Pancreas (tissue), 10 donors: ENCODE measurements around the gene TEF. TPM values are rescaled to one million over a fixed set of nuclear protein-coding genes. Genes with fewer than 3 reads are reported as not detected.

Experiments used
- ATAC-seq, 4 donors: fragments of 200-7000 bp; cut with Tn5 transposase; one replicate each; pipeline versions ENCODE4 v1.8.0 to v1.9.1; 2020; ENCODE audit warnings: mild to moderate bottlenecking in 4 of 4, moderate library complexity in 4 of 4
- DNase-seq, 6 donors: peaks; one replicate each; pipeline ENCODE4 v3.0.0-alpha.2; 2020
- FAIRE-seq: peaks from 2 replicates; lab custom pipeline; 2012; peaks lifted over from hg19 to GRCh38; lab: Jason Lieb, UNC
- H3K27ac ChIP-seq, 4 donors: fragments of 200-600 bp; sonication (generic); 1 replicate in 3 of 4; 2 replicates in 1 of 4; pipeline versions ENCODE4 v1.5.0 to v1.8.0; 2020
- H3K27me3 ChIP-seq, 4 donors: fragments of 200-600 bp; one replicate each; pipeline ENCODE4 v1.8.0; 2021
- H3K36me3 ChIP-seq, 3 donors: fragments of 200-600 bp; sonication (generic) in 1 of 3; one replicate each; pipeline versions ENCODE4 v1.5.0 to v1.8.0; 2020 to 2021
- H3K4me1 ChIP-seq, 3 donors: fragments of 200-600 bp; one replicate each; pipeline ENCODE4 v1.8.0; 2021
- H3K4me3 ChIP-seq, 4 donors: fragments of 200-600 bp; sonication (generic) in 2 of 4; one replicate each; pipeline versions ENCODE4 v1.5.0 to v1.8.0; 2020 to 2021
- H3K9me3 ChIP-seq, 4 donors: fragments of 200-600 bp; one replicate each; pipeline ENCODE4 v1.8.0; 2021
- WGBS, 2 donors: extraction: QIAGEN DNeasy Blood & Tissue Kit; methylation state at CpG; one replicate each; pipeline ENCODE4 v1.1.7; 2013; 5-methylcytosine and 5-hydroxymethylcytosine counted together
- intact Hi-C, 3 donors: fragments of 100-400 bp; cut with DNase I; formaldehyde crosslinking; loops; one replicate each; pipeline versions ENCODE4 v1.11.1 to v1.14.2; 2022
- polyA plus RNA-seq, 2 donors: library from polyadenylated mRNA; stranded (reverse); fragments of 200-250 nt; gene quantifications; one replicate each; pipeline ENCODE4 v1.2.3, GENCODE V29; 2013
- total RNA-seq, 6 donors: library from RNA; stranded (reverse); fragmentation: NEBNext Ultra II Directional in 4 of 6; extraction: Animal tissue kit (Norgen Biotek cat#: 25700) in 4 of 6; gene quantifications; one replicate each; pipeline versions ENCODE4 v1.2.1 to v1.2.4, GENCODE V29; 2021 to 2023
- TF ChIP-seq, protein P1 (sequence below), 4 donors: fragments of 200-600 bp; sonication (generic) in 3 of 4; IDR thresholded peaks; one replicate each; pipeline versions ENCODE4 v1.5.0 to v1.8.0; 2021; ENCODE audit warnings: antibody characterized with exemption in 4 of 4
- donor health status: healthy with polysubstance abuse.
- donor health status: DM: no; HTN: no; CAD: no; lungs with moderate emphysema.
- donor health status: DM: no; HTN: no; CAD: no.
- donor health status: control.
- donor health status: control.
- donor health status: Bipolar disorder and iron deficiency.
- donor health status: DM: yes; HTN: yes; CAD: no.
- donor health status: DM: no; HTN: no; CAD: no.
- donor health status: DM: no; HTN: no; CAD: no.
- donor health status: DM: yes; HTN: yes; CAD: no.

The TEF gene
- total and polyA plus RNA-seq, 8 donors, result 8.3 to 19.6 (median 17.6) TPM

DNA sequence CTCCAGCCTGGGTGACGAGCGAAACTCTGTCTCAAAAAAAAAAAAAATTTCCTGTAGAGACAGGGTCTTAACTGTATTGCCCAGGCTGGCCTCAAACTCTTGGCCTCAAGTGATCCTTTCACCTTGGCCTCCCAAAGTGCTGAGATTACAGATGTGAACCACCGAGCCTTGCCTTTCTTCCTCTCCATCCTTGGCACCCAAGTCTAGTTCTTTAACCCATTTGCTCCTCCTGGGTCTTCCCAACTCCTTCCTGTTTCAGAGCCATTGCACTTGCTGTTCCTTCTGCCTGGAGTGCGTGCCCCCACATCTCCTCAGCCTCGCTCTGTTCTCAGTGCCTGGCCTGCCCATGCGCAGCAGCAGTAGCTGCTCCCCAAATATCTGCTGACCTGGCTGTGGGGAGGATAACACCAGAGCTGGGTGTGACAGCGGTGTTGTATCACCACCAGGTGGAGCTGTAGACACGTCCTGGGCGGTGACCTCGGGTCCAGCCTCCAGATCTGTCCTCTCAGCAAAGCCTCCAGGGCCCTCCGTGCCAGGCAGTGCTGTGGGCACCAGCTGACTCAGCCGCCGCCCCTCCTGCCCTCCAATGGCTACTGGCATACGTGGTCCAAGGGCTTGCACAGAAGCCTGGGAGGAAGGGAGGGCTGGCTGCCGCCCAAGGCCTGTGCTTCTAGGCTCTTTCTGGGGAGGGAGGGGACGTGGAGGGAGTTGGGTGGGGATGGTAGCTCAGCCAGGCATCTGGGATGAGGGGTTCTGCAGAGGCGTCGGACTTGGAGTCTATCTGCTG is 22.0 kb downstream of the TEF start:
- peaks cover 0 to 13% (median 5%) of the 10 kb centered on the region in 3 donors for H3K4me1 ChIP-seq
- no peak for FAIRE-seq
- intact Hi-C loops, result loop anchor here (2.0 to 10.0 kb wide), 4 partner anchors 113 to 194 kb away; no protein-coding TSS in a partner anchor

DNA sequence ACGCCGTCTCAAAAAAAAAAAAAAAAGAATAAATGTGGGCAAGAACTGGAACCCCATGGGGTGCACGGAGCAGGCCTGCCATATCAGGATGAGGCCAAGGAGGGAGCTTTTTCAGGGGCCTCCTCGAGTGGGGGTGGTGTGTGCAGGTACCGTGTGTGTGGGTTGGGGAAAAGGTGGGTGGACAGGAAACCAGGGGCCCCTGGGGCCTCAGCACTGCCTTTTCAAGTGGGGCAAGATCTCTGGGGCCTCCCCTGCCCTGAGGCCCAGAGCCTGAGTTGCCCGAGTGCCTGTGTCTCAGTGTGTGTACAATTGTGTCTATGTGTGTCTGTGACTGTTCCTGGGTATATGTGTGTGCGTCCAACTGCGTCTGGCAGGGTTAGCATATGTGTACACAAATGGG is 23.8 kb downstream of the TEF start:
- 85 to 87% methylated on average over 8 of the region's 8 CpGs for WGBS, 2 donors
- no peaks in the 10 kb centered on the region for H3K36me3 ChIP-seq
- TF ChIP-seq, protein P1, sequence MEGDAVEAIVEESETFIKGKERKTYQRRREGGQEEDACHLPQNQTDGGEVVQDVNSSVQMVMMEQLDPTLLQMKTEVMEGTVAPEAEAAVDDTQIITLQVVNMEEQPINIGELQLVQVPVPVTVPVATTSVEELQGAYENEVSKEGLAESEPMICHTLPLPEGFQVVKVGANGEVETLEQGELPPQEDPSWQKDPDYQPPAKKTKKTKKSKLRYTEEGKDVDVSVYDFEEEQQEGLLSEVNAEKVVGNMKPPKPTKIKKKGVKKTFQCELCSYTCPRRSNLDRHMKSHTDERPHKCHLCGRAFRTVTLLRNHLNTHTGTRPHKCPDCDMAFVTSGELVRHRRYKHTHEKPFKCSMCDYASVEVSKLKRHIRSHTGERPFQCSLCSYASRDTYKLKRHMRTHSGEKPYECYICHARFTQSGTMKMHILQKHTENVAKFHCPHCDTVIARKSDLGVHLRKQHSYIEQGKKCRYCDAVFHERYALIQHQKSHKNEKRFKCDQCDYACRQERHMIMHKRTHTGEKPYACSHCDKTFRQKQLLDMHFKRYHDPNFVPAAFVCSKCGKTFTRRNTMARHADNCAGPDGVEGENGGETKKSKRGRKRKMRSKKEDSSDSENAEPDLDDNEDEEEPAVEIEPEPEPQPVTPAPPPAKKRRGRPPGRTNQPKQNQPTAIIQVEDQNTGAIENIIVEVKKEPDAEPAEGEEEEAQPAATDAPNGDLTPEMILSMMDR (IDR thresholded peaks at IDR 0.05), result no peak
- H3K4me3 ChIP-seq, result no peak overlapping the region
- intact Hi-C loops, result loop anchor here in 2 of 3 donors (5.0 to 10.0 kb wide), 2 partner anchors 42 to 119 kb away; partner anchors contain the start of gene TOB2 (in 1 of the 2)
- DNase-seq (peak in 1 of 6 donors; percentile 36), ATAC-seq (no peak), FAIRE-seq (no peak)
- H3K27me3 ChIP-seq, result no peaks in the 10 kb centered on the region
- H3K27ac ChIP-seq, result no peak overlapping the region
- no peaks in the 10 kb centered on the region for H3K9me3 ChIP-seq
- peaks cover 6 to 17% (median 13%) of the 10 kb centered on the region in 3 donors for H3K4me1 ChIP-seq

More for the DNA sequence above, 22.0 kb downstream of the TEF start:
- H3K36me3 ChIP-seq, result peaks cover 0 to 1% (median under 1%) of the 10 kb centered on the region in 3 donors
- H3K27ac ChIP-seq, result no peak overlapping the region
- H3K4me3 ChIP-seq, result no peak overlapping the region
- H3K27me3 ChIP-seq, result no peaks in the 10 kb centered on the region
- WGBS, 2 donors, result 12 to 13% methylated on average over 18 of the region's 18 CpGs
- ATAC-seq (peak; percentile 82 to 94 (median 92)), DNase-seq (peak; percentile 85 to 98 (median 90))
- TF ChIP-seq, protein P1 (IDR thresholded peaks at IDR 0.05), result peak; percentile 88 to 96 (median 90)
- no peaks in the 10 kb centered on the region for H3K9me3 ChIP-seq

DNA sequence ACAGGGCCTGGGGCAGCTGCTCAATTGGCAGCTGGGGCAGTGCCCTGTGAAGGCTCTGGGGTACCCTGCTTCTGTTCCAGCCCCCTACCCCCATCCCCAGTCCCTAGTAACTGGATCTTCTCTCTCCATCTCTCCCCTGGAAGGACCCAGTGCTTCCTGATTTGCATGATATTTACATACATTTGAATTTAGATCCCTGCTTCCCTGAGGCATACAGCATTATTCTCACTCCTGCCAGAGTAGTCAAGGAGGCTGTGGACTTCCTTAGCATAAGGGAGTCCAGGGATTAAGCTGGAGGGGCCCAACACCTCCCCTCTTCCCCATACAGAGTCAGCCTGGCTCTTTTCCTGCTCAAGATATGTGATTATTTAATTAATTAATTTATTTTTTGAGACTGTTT is 24.7 kb downstream of the TEF start:
- FAIRE-seq, result no peak
- intact Hi-C loops, result loop anchor here in 2 of 3 donors (5.0 to 10.0 kb wide), 2 partner anchors 41 to 118 kb away; partner anchors contain the start of gene TOB2 (in 1 of the 2)
- ATAC-seq, result no peak

DNA sequence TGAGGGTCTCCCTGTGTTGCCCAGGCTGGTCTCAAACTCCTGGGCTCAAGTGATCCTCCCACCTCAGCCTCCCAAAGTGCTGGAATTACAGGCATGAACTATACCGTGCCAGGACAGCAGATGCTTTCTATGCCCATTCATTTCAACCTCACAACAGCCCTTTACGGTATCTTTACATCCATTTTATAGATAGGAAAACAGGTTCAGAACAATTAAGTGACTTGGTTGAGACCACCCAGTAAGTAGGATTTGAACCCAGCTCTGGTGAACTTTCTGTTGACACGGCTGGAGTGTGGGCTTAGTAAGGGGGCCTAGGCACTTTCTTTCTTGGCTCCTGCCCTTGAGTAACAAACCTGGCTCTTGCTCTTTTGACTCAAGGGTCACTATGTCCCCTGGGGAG is 25.7 kb downstream of the TEF start:
- no peaks in the 10 kb centered on the region for H3K9me3 ChIP-seq
- H3K27ac ChIP-seq, result no peak overlapping the region
- no peaks in the 10 kb centered on the region for H3K36me3 ChIP-seq
- DNase-seq, result no peak
- no peak overlapping the region for H3K4me3 ChIP-seq
- H3K4me1 ChIP-seq, result peaks cover 9 to 16% (median 11%) of the 10 kb centered on the region in 3 donors
- TF ChIP-seq, protein P1 (IDR thresholded peaks at IDR 0.05), result no peak
- no peak for FAIRE-seq
- WGBS, 2 donors, result 89 to 93% methylated on average over 3 of the region's 3 CpGs
- H3K27me3 ChIP-seq, result no peaks in the 10 kb centered on the region
- intact Hi-C loops, result loop anchor here in 2 of 3 donors (5.0 to 10.0 kb wide), 2 partner anchors 40 to 117 kb away; partner anchors contain the start of gene TOB2 (in 1 of the 2)
- no peak for ATAC-seq

More for the DNA sequence above, 24.7 kb downstream of the TEF start:
- no peaks in the 10 kb centered on the region for H3K36me3 ChIP-seq
- H3K9me3 ChIP-seq, result no peaks in the 10 kb centered on the region
- no peak overlapping the region for H3K4me3 ChIP-seq
- peaks cover 9 to 19% (median 17%) of the 10 kb centered on the region in 3 donors for H3K4me1 ChIP-seq
- TF ChIP-seq, protein P1 (IDR thresholded peaks at IDR 0.05), result no peak
- no peak for DNase-seq
- no peak overlapping the region for H3K27ac ChIP-seq
- no peaks in the 10 kb centered on the region for H3K27me3 ChIP-seq
